H1 (cell line): ENCODE measurements around the gene CD300LB. TPM values are rescaled to one million over a fixed set of nuclear protein-coding genes. Genes with fewer than 3 reads are reported as not detected.

Experiments used
- ATF2 ChIP-seq: IDR thresholded peaks from 2 replicates; pipeline ENCODE4 v1.6.1; 2012; ENCODE audit warnings: low read length, inconsistent platforms
- CBX5 ChIP-seq: fragments of 300-800, 300-1000 bp; sonication (generic); IDR thresholded peaks from 2 replicates; pipeline ENCODE4 v1.7.1; 2016; ENCODE audit warnings: antibody characterized with exemption, low read length, low read depth
- HDAC6 ChIP-seq: IDR thresholded peaks from one replicate; pipeline ENCODE4 v1.7.1; 2012; ENCODE audit warnings: low read depth, mild to moderate bottlenecking, inconsistent platforms, low read length, moderate library complexity
- JUND ChIP-seq: IDR thresholded peaks from 2 replicates; pipeline ENCODE4 v1.6.1; 2011; ENCODE audit warnings: mild to moderate bottlenecking, improper control_type of control experiment, low read length
- polyA plus RNA-seq, 7 experiments: library from polyadenylated mRNA; depleted of rRNA in 3 of 7; stranded (reverse) in 5 of 7; unstranded in 2 of 7; fragments of >200 nt in 5 of 7; fragments of 200-250 nt in 2 of 7; gene quantifications; 1 replicate in 5 of 7; 2 replicates in 1 of 7; 4 replicates in 1 of 7; pipeline versions ENCODE4 v1.2.1 to v1.2.3, GENCODE V29; 2011 to 2013; ENCODE audit warnings: missing spikeins in 2 of 7, mixed read lengths in 2 of 7
- total RNA-seq: library from RNA; stranded (reverse); fragmentation: NEBNext Ultra II Directional; extraction: Animal tissue kit (Norgen Biotek cat#: 25700); gene quantifications from 2 replicates; pipeline ENCODE4 v1.2.1, GENCODE V29; 2021

Gene CD300LB
- total and polyA plus RNA-seq, 2 of the 8 experiments (the other 6 are each of a cell fraction or from before 2014, with no cell fraction given), result not detected

GRCh38 chr17:74543891-74544760, 12.9 kb upstream of the CD300LB start (continued):
- TF ChIP-seq ATF2 (no peak), CBX5 (no peak), JUND (no peak), HDAC6 (no peak)
